HT-29 (cell line): Measurements from ENCODE around the gene MSMO1. TPM values are rescaled to one million over a fixed set of nuclear protein-coding genes. Genes with fewer than 3 reads are reported as not detected.
"Not testable (repeated sequence)": the region's sequence is repeated elsewhere in the genome, so short reads cannot be mapped to it uniquely, and the experiment has no call there.

ENCODE experiments used
- DNase-seq: peaks from one replicate; pipeline ENCODE4 v3.0.0-alpha.2; 2015; ENCODE audit warnings: low spot score
- total RNA-seq: library from RNA; depleted of rRNA; stranded (reverse); fragments of >200 nt; shearing (Covaris generic); gene quantifications from 2 replicates; pipeline ENCODE4 v1.2.3, GENCODE V29; 2014; rRNA removed

MSMO1 gene
- total RNA-seq = 24.5 and 39.6 TPM in 2 replicates

DNA sequence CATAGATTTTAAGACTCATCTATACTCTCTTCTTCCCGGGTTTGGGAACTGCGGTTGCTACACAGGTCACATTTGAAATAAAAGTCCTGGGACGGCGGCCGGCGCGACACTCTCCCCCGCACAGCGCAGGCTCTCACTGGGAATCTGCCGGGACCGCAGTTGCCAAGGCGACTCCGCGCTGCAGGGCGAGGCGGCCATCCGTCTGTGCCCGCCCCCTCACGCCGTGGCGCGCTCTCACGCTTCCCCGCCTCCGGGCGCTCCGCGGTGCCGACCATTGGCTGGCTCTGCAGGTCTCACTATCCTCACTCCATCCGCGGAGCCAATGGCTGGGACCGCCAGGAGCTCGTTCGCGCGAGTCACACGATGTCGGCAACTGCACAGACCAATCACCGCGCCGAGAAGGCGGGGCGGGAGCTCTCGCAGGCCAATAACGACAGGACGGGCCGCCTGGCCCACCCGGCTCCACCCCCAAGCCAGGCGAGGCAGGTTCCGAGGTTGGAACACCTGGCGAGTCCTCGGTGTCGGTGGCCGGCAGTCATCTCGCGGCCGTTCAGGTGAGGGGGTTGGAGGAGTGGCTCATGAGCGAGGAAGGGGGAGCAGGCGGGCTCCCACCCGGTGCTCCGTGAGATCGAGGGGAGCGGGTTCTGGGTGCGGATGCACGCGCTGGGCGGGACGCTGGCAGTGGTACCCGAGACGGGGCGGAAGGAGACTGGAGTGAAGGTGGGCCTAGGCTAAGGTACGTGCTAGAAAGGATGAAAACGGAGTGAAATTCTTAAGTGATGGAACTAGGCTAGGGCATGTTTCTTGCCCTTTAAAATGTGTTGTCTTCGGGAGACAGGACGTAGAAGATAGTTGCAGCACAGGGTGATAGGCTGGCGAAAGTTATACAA, at the start of gene MSMO1:
Gene MSMO1, plus strand, starts transcription at position 459 of the 890 bp plus-strand sequence. CDS start 5,702 bp downstream, outside the sequence.
- DNase-seq = peak; percentile 94

DNA sequence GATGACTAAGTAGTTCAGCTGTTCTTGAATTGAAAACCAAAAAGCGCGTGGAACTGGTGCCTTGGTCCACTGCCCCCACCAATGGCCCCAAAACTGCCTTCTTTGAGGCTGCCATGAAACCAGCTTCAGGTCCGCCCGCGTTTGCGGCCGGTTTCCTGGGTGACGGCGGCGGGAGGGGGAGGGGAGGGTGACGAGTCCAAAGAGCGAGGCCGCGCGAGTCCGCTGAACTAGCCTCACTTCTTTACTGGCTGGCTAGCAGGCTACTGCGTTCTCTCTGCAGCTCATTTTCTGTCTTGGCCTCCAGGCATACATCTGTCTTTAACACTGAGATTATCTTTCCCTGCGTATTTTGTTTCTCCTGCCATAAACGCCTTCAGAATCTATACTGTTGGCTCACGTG, 47.9 kb upstream of the MSMO1 start:
- DNase-seq = not testable (repeated sequence)

DNA sequence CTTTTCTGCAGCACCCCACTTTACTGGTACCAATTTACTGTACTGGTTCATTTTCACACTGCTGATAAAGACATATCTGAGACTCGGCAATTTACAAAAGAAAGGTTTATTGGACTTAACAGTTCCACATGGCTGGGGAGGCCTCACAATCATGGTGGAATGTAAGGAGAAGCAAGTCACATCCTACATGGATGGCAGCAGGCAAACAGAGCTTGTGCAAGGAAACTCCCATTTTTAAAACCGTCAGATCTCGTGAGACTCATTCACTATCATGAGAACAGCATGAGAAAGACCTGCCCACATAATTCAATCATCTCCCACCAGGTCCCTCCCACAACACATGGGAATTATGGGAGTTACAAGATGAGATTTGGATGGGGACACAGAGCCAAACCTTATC, 42.8 kb upstream of the MSMO1 start:
- not testable (repeated sequence) for DNase-seq

DNA sequence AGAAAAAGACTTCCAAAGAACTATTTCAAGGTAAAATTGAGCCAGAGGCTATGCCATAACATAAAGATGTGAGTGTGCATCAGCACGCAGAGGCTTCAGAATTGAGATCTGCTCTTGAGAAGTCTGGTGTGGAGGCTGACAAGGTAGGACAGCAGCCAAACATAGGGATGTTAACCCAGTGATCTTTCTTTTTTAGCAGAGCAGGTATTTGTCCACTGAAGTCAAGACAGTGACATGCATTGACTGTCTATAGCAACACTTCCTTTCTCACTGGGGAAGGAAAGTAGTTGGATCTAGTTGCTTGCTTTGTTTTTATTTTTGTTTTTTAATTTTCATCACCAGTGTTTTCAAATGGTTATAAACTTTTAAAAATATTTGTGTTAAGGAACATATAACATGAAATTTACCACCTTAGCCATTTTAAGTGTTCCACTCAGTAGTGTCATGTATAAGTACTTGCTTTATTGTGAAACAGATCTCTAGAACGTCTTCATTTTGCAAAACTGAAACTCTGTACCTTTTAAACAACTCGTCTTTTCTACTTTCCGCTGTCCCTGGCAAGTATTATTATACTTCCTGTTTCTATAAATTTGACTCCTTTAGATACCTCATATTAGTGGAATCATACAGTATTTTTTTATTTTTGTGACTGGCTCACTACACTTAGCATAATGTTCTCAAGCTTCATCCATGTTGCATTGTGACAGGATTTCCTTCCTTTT, 40.7 kb upstream of the MSMO1 start:
- DNase-seq = not testable (repeated sequence)

DNA sequence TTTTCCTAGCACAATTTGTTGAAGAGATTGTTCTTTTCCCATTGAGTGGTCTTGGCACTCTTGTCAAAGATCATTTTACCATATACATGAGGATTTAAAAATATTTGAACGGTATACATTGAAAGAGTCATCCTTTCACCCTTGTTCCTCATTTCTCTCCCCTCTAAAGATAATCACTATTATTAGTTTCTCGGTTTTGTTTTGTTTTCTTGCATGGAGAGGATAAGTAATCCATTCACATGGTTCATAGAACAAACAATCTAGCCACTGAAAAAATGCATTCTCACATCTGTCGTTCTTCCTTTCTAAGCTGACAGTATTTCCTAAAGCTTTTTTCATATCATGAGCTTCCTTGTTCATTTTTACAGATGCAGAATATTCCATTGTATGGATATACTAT, 39.2 kb upstream of the MSMO1 start:
- DNase-seq = no peak

DNA sequence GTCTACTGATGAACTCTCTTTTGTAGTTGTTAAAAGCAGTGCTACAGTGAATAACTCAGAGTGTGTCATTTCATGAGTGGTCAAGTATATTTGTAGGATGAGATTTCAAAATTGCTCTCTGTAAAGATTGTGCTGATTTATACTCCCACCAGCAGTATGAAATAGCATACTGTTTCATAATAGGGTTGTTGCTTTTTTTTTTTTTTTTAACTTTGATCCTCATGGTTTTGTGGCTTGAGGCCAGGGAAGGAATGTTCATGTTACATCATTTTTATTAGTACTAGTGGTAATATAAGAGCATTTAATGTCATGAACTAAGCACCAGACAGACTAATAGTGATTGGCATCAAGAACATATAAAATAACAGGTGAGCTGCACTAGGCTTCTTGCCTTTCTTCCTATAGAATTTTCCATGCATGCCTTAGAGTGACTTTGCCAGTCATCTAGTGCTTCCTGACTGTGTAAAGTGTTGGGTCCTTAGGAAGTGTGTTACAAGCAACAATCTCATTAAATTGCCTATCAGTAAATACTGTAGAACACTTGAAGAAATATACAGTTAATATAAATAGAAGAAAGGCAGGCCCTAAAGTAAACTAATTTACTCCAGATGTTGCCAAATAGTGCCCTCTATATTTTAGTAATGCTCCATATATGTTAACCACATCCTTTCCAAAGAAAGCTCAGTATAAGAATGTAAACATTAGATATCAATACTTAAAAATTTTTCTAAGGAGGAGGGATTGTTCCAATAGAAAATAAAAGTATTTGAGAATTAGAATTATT, 38.6 kb upstream of the MSMO1 start:
- DNase-seq = peak; percentile 29

DNA sequence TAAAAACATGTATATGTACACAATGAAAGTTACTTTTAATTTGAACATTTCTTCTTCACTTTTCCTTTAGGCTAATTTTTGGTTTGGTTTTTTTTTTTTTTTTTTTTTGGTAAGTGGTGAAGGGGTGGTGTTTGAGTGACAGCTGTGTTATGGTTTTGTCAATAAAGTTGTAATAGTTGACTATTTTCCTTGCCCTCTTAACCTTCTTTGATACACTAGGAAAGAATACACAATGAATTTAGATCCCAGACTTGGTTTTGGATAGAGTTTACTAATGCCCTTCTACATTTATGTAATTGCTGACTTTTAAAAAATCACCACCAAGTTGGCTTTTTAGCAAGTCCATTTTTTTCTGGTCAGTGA, 38.1 kb upstream of the MSMO1 start:
- DNase-seq = no peak

DNA sequence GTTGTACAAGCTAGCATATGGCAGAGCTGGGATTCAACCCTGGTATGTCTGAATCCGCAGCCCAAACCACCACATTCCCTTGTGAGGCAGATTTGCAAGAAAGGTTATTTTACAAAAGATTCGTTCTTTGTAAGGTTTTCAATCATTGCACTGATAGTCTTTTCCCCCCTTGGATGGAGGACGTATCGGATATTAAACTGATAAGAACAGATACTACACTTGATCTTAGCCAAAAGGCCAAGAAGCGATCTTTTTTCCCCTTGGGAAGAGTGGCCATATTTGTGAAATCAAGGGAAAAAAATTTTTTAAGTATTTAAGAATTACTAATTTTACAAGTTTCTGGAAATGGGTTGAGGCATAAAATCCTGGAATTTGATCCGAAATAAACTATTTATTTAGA, 34.4 kb upstream of the MSMO1 start:
- no peak for DNase-seq

DNA sequence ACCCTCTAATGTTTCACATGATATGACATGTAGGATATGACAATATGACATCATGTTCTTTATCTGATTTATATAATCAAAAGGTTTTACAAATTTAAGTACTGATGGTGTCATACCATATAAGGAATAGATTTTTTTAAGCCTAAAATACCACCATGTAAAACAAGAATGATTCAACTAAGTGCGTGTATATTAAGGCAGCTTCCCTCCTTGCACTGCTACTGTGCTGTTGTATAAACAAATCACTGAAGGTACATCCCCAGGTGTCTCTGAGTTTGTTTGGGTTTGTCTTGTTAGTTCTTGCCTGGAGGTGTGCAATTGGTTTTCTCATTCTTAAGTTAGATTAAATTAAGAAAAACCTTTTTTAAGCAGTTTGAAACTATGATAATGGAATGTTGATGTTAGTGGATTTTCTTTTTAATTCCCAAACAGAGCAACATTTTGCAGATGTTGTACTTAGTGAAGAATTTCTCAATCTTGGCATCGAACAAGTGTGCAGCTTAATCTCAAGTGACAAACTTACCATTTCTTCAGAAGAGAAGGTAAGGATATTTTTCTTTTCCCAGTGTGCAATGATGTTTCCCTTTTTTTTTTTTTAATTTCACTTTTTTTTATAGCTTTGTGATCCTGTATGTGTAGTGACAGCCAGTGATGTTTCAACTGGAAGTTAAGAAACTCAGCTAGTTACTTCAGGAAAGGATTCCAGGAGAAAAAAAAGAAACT, 33.4 kb upstream of the MSMO1 start:
- no peak for DNase-seq

DNA sequence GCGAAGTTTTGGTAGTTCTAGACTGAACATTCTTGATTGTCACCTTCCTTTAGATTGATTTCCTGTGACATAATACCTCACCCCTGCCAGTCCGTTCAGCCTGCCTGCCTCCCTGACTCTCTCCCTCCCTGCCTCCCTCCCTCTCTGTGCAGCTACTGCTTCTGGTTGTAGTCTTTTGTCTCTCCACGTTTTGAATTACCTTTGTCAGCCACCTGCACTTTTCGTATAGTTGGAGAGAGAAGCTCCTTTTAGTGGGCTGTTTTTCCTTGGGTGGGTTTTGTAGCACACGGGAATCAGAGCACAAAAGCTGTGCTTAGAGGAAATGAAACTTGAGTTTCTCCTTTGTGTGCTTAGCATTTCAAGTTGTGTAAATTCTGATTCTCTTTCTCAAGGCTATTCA, 32.6 kb upstream of the MSMO1 start:
- DNase-seq = no peak

DNA sequence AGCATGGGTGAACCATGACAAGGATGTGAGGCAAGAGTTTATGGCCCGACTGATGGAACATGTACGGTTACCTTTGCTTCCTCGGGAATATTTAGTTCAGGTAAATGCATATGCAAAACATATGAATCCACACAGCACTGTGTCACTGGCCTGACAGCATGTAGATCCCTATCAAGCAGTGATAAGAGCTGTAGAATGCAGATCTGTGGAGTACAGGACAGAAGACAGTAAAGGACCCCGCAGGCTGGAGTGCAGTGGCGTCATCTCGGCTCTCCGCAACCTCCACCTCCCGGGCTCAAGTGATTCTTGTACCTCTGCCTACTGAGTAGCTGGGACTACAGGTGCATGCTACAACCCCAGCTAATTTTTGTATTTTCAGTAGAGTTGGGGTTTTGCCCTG, 29.8 kb upstream of the MSMO1 start:
- no peak for DNase-seq

DNA sequence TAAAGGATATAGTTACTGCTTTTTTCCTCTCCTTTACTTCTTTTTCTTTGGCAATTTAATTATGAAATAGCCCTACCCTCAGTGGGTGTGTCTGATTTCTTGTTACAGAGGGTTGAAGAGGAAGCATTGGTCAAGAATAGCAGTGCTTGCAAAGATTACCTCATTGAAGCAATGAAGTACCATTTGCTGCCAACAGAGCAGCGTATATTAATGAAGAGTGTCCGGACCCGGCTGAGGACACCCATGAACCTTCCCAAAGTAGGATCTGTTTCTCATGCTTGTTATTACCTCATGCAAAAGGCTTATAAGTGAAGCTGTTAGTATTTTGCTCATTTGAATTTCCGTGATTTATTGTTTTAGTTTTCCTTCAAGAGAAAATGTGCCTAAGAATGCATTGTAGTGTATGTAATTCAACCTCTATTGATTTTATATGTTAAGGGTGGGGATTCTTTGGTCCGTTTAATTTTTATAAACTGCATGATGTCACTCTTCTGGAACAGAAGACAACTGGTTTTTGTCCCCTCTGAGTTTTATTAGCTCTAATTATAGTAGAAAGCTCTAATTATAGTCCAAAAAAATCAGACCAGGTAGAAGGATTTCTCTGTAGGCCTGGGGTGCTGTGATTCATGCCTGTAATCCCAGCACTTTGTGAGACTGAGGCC, 27.9 kb upstream of the MSMO1 start:
- DNase-seq = no peak

DNA sequence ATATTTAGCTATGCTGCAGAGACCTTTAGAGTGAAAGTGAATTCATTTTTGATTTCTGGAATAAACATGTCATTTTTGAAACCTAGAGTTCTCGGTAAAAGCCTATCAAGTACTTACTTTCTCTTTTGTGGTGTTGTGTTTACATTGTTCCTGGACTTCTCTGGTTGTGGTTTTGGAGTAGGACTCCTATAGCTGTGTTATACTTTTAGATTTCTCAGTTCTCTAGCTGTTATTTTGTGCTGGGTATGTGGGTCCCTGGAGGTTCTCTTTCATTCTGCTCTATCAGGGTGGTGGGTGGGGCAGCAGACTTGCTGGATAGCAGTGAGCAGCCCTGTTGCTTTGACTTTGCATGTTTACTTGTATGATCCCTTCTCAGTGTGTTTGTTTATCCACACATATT, 25.6 kb upstream of the MSMO1 start:
- DNase-seq = no peak

DNA sequence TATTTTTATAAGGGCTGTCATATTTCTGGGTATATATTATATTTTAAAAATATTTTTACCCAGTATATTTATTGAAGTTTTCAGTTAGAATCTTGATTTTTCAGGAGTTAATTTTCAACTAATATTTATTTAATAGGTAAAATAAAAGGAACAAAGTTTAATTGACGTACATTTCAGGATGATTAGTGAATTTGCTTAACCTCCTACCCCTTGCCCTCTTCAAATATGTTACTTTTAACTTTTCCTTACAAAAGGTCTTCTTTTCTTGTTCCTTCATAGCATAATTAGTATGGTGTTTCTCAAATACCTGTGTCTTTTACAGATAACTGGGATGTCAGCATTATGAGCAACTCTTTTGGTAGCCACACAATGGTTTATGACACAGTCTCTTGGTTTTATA, 24.8 kb upstream of the MSMO1 start:
- no peak for DNase-seq

DNA sequence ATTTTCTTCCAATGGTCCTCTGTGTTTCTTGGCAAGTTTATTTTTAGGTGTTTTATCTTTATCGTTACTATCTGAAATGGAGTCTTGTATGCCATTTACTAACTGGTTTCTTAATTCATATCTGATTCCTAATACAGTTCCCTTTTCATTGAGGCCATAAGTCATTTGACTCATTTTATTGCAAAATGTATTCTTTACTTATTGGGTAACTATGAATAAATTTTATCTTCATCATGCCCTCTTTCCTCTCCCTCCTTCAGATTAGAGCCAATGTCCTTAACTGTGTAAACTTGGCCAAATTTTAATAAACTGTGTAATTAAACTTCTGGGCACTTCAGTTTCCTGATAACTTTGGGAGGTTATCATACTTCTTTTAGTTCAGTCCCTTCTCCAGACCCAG, 19.3 kb upstream of the MSMO1 start:
- DNase-seq = no peak

DNA sequence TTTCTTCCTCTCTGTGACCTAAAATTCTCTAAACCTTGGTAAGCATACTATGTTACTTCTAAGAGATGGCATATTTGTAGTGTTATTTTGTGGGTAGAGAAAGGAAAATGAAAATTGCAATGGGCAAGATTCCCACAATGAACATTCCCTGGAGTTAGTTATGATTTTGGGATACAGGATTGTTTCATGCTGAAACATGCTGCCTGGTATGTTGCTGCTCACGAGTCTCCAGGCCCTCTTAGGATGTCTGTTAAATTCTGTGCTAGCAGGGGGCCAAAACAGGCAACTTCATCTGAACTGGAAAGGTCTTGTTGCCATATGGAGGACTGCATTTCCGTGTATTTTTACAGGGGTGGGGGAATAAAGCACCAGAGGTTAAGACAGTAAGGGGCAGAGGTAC, 18.9 kb upstream of the MSMO1 start:
- no peak for DNase-seq

DNA sequence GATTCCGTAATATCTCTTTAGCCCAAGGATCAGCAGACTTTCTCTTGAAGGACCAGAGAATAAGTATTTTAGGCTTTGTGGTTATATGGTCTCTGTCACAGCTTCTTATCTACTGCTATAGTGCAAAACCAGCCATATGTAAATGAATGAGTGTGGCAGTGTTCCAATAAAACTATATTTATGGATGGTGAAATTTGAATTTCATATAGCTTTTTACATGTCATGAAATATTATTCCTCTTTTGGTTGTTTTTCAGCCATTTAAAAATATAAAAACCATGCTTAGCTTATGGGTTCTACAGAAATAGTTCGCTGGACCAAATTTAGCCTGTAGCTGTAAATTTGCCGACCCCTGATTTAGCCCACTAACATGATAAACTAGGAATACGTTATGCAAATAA, 18.0 kb upstream of the MSMO1 start:
- DNase-seq = no peak

DNA sequence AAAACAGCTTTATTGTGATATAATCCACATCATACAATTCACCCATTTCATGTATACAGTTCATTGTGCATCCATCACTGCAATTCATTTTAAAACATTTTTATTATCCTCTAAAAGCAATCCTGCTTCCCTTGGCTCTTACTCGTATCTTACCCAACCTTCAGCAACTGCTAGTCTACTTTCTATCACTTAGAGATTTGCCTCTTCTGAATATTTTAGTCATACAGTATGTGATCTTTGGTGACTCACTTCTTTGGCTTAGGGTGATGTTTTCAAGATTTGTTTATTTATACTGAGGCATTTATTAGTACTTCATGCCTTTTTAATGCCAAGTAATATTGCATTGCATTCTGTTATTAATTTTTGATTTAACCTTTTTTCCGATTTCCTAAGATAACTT, 15.0 kb upstream of the MSMO1 start:
- no peak for DNase-seq

DNA sequence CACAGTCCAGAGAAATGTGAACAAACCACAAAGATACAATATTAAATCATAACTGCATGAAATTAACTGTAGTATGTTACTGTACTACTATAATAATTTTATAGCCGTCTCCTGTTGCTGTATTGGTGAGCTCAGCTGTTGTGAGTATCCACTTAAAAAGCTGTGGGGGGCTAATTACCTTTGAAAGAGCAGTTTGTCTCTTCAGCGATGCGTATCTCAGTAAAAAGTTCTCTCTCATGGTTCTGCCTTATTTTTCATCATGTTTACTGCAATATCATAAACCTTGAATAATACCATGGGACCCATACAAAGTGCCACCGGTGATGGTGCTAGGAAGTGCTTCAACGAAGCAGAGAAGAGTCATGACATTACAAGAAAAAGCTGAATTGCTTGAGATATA, 8.4 kb upstream of the MSMO1 start:
- DNase-seq = no peak

DNA sequence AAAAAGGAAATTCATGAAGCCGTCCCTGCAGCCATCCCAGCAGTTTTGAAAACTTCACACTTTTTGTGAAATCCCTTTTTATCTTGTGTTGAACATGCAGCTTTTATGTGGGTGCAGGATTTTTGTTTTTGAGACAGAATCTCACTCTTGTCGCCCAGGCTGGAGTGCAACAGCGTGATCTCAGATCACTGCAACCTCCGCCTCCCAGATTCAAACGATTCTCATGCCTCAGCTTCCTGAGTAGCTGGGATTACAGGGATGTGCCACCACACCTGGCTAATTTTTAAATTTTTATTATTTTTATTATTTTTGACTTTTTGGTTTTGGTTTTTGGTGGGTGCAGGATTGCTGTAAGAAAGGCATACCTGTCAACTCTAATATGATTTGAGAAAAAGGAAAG, 8.0 kb upstream of the MSMO1 start:
- no peak for DNase-seq
